ENCODE measurements around the gene SMIM38. TPM values are rescaled to one million over a fixed set of nuclear protein-coding genes. Genes with fewer than 3 reads are reported as not detected.

SMIM38 gene
- total and polyA plus RNA-seq, 2 experiments from 2014 or later: 0.38 TPM; not detected in 1

DNA sequence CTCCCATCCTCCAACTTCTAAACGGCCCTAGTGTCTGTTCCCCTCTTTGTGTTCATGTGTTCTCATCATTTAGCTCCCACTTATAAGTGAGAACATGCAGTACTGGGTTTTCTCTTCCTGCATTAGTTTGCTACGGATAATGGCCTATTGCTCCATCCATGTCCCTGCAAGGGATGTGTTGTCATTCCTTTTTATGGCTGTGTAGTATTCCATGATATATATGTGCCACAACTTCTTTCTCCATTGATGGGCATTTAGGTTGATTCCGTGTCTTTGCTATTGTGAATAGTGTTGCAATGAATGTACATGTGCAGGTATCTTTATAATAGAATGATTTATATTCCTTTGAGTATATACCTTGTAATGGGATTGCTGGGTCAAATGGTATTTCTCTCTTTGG, 5.6 kb upstream of the SMIM38 start (continued):
- TF ChIP-seq, protein P1, sequence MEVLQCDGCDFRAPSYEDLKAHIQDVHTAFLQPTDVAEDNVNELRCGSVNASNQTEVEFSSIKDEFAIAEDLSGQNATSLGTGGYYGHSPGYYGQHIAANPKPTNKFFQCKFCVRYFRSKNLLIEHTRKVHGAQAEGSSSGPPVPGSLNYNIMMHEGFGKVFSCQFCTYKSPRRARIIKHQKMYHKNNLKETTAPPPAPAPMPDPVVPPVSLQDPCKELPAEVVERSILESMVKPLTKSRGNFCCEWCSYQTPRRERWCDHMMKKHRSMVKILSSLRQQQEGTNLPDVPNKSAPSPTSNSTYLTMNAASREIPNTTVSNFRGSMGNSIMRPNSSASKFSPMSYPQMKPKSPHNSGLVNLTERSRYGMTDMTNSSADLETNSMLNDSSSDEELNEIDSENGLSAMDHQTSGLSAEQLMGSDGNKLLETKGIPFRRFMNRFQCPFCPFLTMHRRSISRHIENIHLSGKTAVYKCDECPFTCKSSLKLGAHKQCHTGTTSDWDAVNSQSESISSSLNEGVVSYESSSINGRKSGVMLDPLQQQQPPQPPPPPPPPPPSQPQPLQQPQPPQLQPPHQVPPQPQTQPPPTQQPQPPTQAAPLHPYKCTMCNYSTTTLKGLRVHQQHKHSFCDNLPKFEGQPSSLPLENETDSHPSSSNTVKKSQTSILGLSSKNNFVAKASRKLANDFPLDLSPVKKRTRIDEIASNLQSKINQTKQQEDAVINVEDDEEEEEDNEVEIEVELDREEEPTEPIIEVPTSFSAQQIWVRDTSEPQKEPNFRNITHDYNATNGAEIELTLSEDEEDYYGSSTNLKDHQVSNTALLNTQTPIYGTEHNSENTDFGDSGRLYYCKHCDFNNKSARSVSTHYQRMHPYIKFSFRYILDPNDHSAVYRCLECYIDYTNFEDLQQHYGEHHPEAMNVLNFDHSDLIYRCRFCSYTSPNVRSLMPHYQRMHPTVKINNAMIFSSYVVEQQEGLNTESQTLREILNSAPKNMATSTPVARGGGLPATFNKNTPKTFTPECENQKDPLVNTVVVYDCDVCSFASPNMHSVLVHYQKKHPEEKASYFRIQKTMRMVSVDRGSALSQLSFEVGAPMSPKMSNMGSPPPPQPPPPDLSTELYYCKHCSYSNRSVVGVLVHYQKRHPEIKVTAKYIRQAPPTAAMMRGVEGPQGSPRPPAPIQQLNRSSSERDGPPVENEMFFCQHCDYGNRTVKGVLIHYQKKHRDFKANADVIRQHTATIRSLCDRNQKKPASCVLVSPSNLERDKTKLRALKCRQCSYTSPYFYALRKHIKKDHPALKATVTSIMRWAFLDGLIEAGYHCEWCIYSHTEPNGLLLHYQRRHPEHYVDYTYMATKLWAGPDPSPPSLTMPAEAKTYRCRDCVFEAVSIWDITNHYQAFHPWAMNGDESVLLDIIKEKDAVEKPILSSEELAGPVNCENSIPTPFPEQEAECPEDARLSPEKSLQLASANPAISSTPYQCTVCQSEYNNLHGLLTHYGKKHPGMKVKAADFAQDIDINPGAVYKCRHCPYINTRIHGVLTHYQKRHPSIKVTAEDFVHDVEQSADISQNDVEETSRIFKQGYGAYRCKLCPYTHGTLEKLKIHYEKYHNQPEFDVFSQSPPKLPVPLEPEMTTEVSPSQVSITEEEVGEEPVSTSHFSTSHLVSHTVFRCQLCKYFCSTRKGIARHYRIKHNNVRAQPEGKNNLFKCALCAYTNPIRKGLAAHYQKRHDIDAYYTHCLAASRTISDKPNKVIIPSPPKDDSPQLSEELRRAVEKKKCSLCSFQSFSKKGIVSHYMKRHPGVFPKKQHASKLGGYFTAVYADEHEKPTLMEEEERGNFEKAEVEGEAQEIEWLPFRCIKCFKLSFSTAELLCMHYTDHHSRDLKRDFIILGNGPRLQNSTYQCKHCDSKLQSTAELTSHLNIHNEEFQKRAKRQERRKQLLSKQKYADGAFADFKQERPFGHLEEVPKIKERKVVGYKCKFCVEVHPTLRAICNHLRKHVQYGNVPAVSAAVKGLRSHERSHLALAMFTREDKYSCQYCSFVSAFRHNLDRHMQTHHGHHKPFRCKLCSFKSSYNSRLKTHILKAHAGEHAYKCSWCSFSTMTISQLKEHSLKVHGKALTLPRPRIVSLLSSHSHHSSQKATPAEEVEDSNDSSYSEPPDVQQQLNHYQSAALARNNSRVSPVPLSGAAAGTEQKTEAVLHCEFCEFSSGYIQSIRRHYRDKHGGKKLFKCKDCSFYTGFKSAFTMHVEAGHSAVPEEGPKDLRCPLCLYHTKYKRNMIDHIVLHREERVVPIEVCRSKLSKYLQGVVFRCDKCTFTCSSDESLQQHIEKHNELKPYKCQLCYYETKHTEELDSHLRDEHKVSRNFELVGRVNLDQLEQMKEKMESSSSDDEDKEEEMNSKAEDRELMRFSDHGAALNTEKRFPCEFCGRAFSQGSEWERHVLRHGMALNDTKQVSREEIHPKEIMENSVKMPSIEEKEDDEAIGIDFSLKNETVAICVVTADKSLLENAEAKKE (CRISPR knock-in tag; IDR thresholded peaks at IDR 0.05): no peak
- TF ChIP-seq ZNF331 (CRISPR knock-in tag; IDR thresholded peaks at IDR 0.05; ENCODE audit: low read depth): no peak

DNA sequence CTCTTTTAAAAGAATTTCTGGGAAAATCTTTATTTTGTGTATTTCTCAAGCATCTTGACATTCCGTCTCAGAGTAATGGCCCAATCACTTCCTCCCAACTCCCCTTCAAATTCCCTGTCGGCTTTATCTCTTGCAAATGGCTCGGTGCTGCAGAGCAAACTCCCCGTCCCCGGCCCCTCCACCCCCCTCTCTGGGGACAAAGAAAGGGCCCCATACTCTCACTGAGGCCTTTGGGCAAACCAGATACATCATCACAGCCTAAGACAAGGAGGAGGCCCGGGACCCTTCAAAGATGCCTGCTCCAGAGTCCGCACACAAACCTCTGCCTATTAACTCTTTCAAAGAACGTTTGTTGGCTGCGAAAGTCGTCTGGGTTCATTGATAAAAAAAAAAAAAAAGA, 3.9 kb upstream of the SMIM38 start:
- Histone ChIP-seq H3K9me2 (ENCODE audit: insufficient read depth) (no peaks in the 10 kb centered on the region), H3K36me3 (ENCODE audit: insufficient read depth) (no peaks in the 10 kb centered on the region; the same call in 1 of the 2 replicates), H2AFZ (0 out of 2 replicates have a peak overlapping the region, but pooled peaks have one; percentile 95), H3F3A (replicated peaks; ENCODE audit: low read depth) (no peaks in the 10 kb centered on the region), H3K27me3 (ENCODE audit: insufficient read depth) (no peaks in the 10 kb centered on the region), H3K4me1 (ENCODE audit: insufficient read depth) (peaks cover 17% of the 10 kb centered on the region), H3K4me3 (no peak overlapping the region), H4K20me1 (replicated peaks; ENCODE audit: insufficient read depth) (no peaks in the 10 kb centered on the region), H3K4me2 (no peak overlapping the region), H3K27ac (ENCODE audit: low read depth) (no peak overlapping the region), H3K79me2 (replicated peaks; ENCODE audit: insufficient read depth) (no peaks in the 10 kb centered on the region)
- ATAC-seq (peak; percentile 57), DNase-seq (ENCODE audit: low spot score) (peak; percentile 26)
- H3K4me3 Mint-ChIP-seq: no peak overlapping the region
- H3K36me3 Mint-ChIP-seq (ENCODE audit: low read depth): peaks cover 17% of the 10 kb centered on the region
- H3K4me1 Mint-ChIP-seq: peaks cover 22% of the 10 kb centered on the region
- H3K27me3 Mint-ChIP-seq (ENCODE audit: insufficient read depth, low read depth, poor library complexity): peaks cover 21% of the 10 kb centered on the region
- H3K9me3 Mint-ChIP-seq: peaks cover 23% of the 10 kb centered on the region
- no peak overlapping the region for H3K27ac Mint-ChIP-seq
- TF ChIP-seq, protein P2, sequence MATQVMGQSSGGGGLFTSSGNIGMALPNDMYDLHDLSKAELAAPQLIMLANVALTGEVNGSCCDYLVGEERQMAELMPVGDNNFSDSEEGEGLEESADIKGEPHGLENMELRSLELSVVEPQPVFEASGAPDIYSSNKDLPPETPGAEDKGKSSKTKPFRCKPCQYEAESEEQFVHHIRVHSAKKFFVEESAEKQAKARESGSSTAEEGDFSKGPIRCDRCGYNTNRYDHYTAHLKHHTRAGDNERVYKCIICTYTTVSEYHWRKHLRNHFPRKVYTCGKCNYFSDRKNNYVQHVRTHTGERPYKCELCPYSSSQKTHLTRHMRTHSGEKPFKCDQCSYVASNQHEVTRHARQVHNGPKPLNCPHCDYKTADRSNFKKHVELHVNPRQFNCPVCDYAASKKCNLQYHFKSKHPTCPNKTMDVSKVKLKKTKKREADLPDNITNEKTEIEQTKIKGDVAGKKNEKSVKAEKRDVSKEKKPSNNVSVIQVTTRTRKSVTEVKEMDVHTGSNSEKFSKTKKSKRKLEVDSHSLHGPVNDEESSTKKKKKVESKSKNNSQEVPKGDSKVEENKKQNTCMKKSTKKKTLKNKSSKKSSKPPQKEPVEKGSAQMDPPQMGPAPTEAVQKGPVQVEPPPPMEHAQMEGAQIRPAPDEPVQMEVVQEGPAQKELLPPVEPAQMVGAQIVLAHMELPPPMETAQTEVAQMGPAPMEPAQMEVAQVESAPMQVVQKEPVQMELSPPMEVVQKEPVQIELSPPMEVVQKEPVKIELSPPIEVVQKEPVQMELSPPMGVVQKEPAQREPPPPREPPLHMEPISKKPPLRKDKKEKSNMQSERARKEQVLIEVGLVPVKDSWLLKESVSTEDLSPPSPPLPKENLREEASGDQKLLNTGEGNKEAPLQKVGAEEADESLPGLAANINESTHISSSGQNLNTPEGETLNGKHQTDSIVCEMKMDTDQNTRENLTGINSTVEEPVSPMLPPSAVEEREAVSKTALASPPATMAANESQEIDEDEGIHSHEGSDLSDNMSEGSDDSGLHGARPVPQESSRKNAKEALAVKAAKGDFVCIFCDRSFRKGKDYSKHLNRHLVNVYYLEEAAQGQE (IDR thresholded peaks at IDR 0.05; ENCODE audit: unreplicated experiment): no peak
- TF ChIP-seq ZNF114 (CRISPR knock-in tag; IDR thresholded peaks at IDR 0.05) (no peak), JUNB (IDR thresholded peaks at IDR 0.05; ENCODE audit: unreplicated experiment) (no peak), ZNF331 (CRISPR knock-in tag; IDR thresholded peaks at IDR 0.05; ENCODE audit: low read depth) (no peak), POLR2AphosphoS5 (IDR thresholded peaks at IDR 0.05; ENCODE audit: low read depth) (no peak)
- TF ChIP-seq, protein P1 (CRISPR knock-in tag; IDR thresholded peaks at IDR 0.05): no peak

Measured in GM23338 (cell line).